HepG2 (cell line): ENCODE measurements around the gene NAGS. TPM values are rescaled to one million over a fixed set of nuclear protein-coding genes. Genes with fewer than 3 reads are reported as not detected.

Experiments
- ATAC-seq: fragments of 200-7000 bp; cut with Tn5 transposase; 3 replicates; pipeline ENCODE4 v1.9.1; 2020; ENCODE audit warnings: mild to moderate bottlenecking, moderate library complexity
- BruUV-seq: library from RNA; stranded (reverse); fragments of 400-500 nt; replicated peaks from 2 replicates; lab custom pipeline; 2021; lab: Mats Ljungman, UMichigan
- CTCF ChIA-PET: fragments of 300-600 bp; formaldehyde crosslinking; extraction: SDS; loops from one replicate; lab custom pipeline; 2021; ENCODE audit warnings: low total read pairs, inconsistent platforms, low intra/inter-chr PET ratio; lab: Yijun Ruan, JAX
- POLR2A ChIA-PET: fragments of 350-600 bp; sonication (Branson Sonifier 250); formaldehyde crosslinking; loops from one replicate; lab custom pipeline; 2020; ENCODE audit warnings: antibody characterized with exemption, inconsistent platforms; lab: Yijun Ruan, JAX
- DNase-seq: peaks from one replicate; pipeline ENCODE4 v3.0.0-alpha.2; 2015; ENCODE audit warnings: low spot score
- FAIRE-seq: peaks from 3 replicates; lab custom pipeline; 2011; peaks lifted over from hg19 to GRCh38; lab: Jason Lieb, UNC
- H2AFZ ChIP-seq: one replicate; pipeline ENCODE4 v1.6.1; 2011; ENCODE audit warnings: low read length, inconsistent platforms
- H3K27ac ChIP-seq: fragments of 300-600 bp; 3 replicates; pipeline ENCODE4 v1.8.0; 2011; ENCODE audit warnings: mixed run types, mild to moderate bottlenecking, mixed read lengths, low read length, inconsistent platforms; ENCODE audit not compliant: insufficient read depth; ENCODE audit errors: extremely low read length
- H3K27me3 ChIP-seq, 2 experiments: fragments of 200-600 bp in 1 of 2; 2 replicates in 1 of 2; 3 replicates in 1 of 2; pipeline versions ENCODE4 v1.6.0 to v1.8.0; 2011; ENCODE audit warnings: low read length in 2 of 2, mild to moderate bottlenecking in 2 of 2, moderate library complexity in 2 of 2, inconsistent platforms in 1 of 2; ENCODE audit not compliant: insufficient read depth in 2 of 2, control insufficient read depth in 1 of 2
- H3K36me3 ChIP-seq, 2 experiments: fragments of 200-600 bp in 1 of 2; replicated peaks in 1 of 2; 2 replicates in 1 of 2; 3 replicates in 1 of 2; pipeline versions ENCODE4 v1.5.1 to v1.8.0; 2011; ENCODE audit warnings: low read length in 2 of 2, inconsistent platforms in 1 of 2; ENCODE audit not compliant: insufficient read depth in 2 of 2, control insufficient read depth in 1 of 2
- H3K4me1 ChIP-seq: 2 replicates; pipeline ENCODE4 v1.5.1; 2012; ENCODE audit warnings: low read length, inconsistent platforms; ENCODE audit not compliant: insufficient read depth
- H3K4me2 ChIP-seq: 2 replicates; pipeline ENCODE4 v1.6.0; 2011; ENCODE audit warnings: low read depth, low read length, inconsistent platforms
- H3K4me3 ChIP-seq, 3 experiments: fragments of 200-600 bp in 1 of 3; sonication (generic), shearing (Covaris generic) in 1 of 3; replicated peaks in 1 of 3; 2 replicates each; pipeline ENCODE4 v1.5.1; 2011 to 2016; ENCODE audit warnings: low read length in 3 of 3, inconsistent platforms in 2 of 3, low read depth in 2 of 3, mild to moderate bottlenecking in 2 of 3, control low read depth in 1 of 3, mixed read lengths in 1 of 3; ENCODE audit not compliant: insufficient read depth in 1 of 3
- H3K79me2 ChIP-seq: one replicate; pipeline ENCODE4 v1.6.1; 2011; ENCODE audit warnings: low read length, inconsistent platforms; ENCODE audit not compliant: insufficient read depth
- H3K9ac ChIP-seq: 2 replicates; pipeline ENCODE4 v1.6.0; 2011; ENCODE audit warnings: mild to moderate bottlenecking, low read depth, low read length, inconsistent platforms; ENCODE audit not compliant: insufficient read depth
- H3K9me3 ChIP-seq: 2 replicates; pipeline ENCODE4 v1.5.1; 2012; ENCODE audit warnings: mild to moderate bottlenecking, low read length
- H4K20me1 ChIP-seq: 2 replicates; pipeline ENCODE4 v1.6.0; 2011; ENCODE audit warnings: inconsistent platforms, mild to moderate bottlenecking, low read length, moderate library complexity; ENCODE audit not compliant: insufficient read depth
- CREB1 ChIP-seq, 2 experiments: fragments of 450-650 bp in 1 of 2; IDR thresholded peaks; 2 replicates each; pipeline ENCODE4 v1.6.1; 2016 to 2017; ENCODE audit warnings: control low read depth in 1 of 2, mild to moderate bottlenecking in 1 of 2, missing compliant biosample characterization in 1 of 2, missing genetic modification characterization in 1 of 2
- ONECUT2 ChIP-seq: sonication (generic); formaldehyde crosslinking; IDR thresholded peaks from 2 replicates; pipeline ENCODE4 v1.4.0; 2020; ENCODE audit warnings: missing genetic modification reagents
- RFX5 ChIP-seq: IDR thresholded peaks from 2 replicates; pipeline ENCODE4 v1.6.1; 2011; ENCODE audit warnings: low read depth, low read length, improper control_type of control experiment
- TRIM24 ChIP-seq: sonication (generic); formaldehyde crosslinking; IDR thresholded peaks from 2 replicates; pipeline ENCODE4 v1.8.0; 2022; ENCODE audit warnings: mild to moderate bottlenecking, missing genetic modification reagents
- ZNF501 ChIP-seq: sonication (generic); formaldehyde crosslinking; IDR thresholded peaks from 2 replicates; pipeline ENCODE4 v1.5.1; 2020; ENCODE audit warnings: mild to moderate bottlenecking, moderate library complexity, missing genetic modification reagents
- ZNF512B ChIP-seq: sonication (generic); formaldehyde crosslinking; IDR thresholded peaks from 2 replicates; pipeline ENCODE4 v1.5.1; 2020; ENCODE audit warnings: missing genetic modification reagents, mild to moderate bottlenecking, borderline replicate concordance
- ZNF780A ChIP-seq: sonication (generic); formaldehyde crosslinking; IDR thresholded peaks from 2 replicates; pipeline ENCODE4 v1.8.0; 2022; ENCODE audit warnings: mild to moderate bottlenecking, missing genetic modification reagents, moderate library complexity
- ZNF883 ChIP-seq: sonication (generic); formaldehyde crosslinking; IDR thresholded peaks from 2 replicates; pipeline ENCODE4 v1.5.1; 2020; ENCODE audit warnings: mild to moderate bottlenecking, missing genetic modification reagents; ENCODE audit errors: not compliant biosample characterization
- ZZZ3 ChIP-seq: sonication (generic); formaldehyde crosslinking; IDR thresholded peaks from 2 replicates; pipeline ENCODE4 v1.4.0; 2020; ENCODE audit warnings: missing genetic modification reagents, mild to moderate bottlenecking, borderline replicate concordance
- WGBS: methylation state at CpG from one replicate; pipeline ENCODE4 v1.1.6; 2017; ENCODE audit warnings: low lambda C conversion rate; 5-methylcytosine and 5-hydroxymethylcytosine counted together
- in situ Hi-C: cut with HindIII; loops from 2 replicates; pipeline ENCODE4 v1.10.0; 2017; ENCODE audit warnings: low pct_unique_long_range_greater_than_20kb; ENCODE audit not compliant: extremely low pct_ligation_motif_present
- intact Hi-C: fragments of 100-400 bp; cut with micrococcal nuclease; formaldehyde crosslinking; loops from one replicate; pipeline ENCODE4 v1.10.0; 2022; ENCODE audit not compliant: unreplicated experiment
- polyA plus RNA-seq, 8 experiments: library from polyadenylated mRNA; depleted of rRNA in 3 of 8; stranded (reverse) in 7 of 8; unstranded in 1 of 8; fragments of >200 nt; fragmentation: Illumina TruSeq in 4 of 8; extraction: Trizol in 4 of 8; gene quantifications; 2 replicates each; pipeline versions ENCODE4 v1.2.1 to v1.2.3, GENCODE V29; 2011 to 2016; ENCODE audit warnings: low read depth in 4 of 8, missing spikeins in 1 of 8, mixed read lengths in 1 of 8; ENCODE audit not compliant: insufficient read depth in 1 of 8
- total RNA-seq, 5 experiments: library from RNA; depleted of rRNA; stranded (reverse); fragments of >200 nt; fragmentation: Illumina TruSeq; extraction: Trizol; gene quantifications; 2 replicates each; pipeline ENCODE4 v1.2.3, GENCODE V29; 2016; ENCODE audit warnings: low read depth in 1 of 5
- TF ChIP-seq, protein P1 (sequence below): sonication (generic); formaldehyde crosslinking; IDR thresholded peaks from 2 replicates; pipeline ENCODE4 v1.8.1; 2023; ENCODE audit warnings: mild to moderate bottlenecking, moderate library complexity, missing genetic modification reagents

The NAGS gene
- total and polyA plus RNA-seq, 2 of the 13 experiments (the other 11 are each of a cell fraction or from before 2014, with no cell fraction given) = 4.3 to 5.1 TPM

- DNase-seq = no peak
- in situ Hi-C loops (no loop called here), intact Hi-C loops (no loop called here)
- no peak for FAIRE-seq
- no peaks in the 10 kb centered on the region for H3K4me1 ChIP-seq
- no peak overlapping the region for H3K4me2 ChIP-seq
- no peak overlapping the region for H3K4me3 ChIP-seq
- ChIA-PET CTCF (no interaction called here), POLR2A (no interaction called here)
- H3K79me2 ChIP-seq = no peaks in the 10 kb centered on the region
- H3K27me3 ChIP-seq = no peaks in the 10 kb centered on the region
- no peak for TF ChIP-seq ZNF883 (CRISPR knock-in tag)
- TF ChIP-seq, protein P1, sequence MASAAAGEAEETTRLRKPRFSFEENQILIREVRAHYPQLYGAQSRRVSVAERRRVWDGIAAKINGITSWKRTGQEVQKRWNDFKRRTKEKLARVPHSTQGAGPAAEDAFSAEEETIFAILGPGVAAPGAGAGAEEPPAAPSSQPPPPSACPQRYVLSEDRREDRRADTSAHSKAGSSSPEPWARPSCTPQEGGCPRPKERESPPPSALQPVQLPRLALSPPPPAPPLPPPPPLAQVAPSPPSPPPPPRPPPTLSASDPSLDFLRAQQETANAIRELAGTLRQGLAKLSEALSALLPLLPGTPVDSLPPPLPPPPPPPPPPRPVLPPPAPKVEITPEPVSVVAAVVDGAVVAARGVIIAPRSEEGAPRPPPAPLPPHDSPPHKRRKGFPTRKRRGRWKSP (CRISPR knock-in tag) = no peak
- no peak for TF ChIP-seq ZZZ3
- TF ChIP-seq ZNF501 = no peak
- no peak for TF ChIP-seq ZNF780A (CRISPR knock-in tag)
- no peak for TF ChIP-seq RFX5
- no peak for TF ChIP-seq CREB1 (IDR thresholded peaks at IDR 0.05)
- no peak for TF ChIP-seq CREB1 (CRISPR knock-in tag; IDR thresholded peaks at IDR 0.05)
- no peak for TF ChIP-seq ONECUT2 (CRISPR knock-in tag)
- TF ChIP-seq TRIM24 (CRISPR knock-in tag) = no peak
- TF ChIP-seq ZNF512B (CRISPR knock-in tag) = no peak
- H3K9me3 ChIP-seq = no peaks in the 10 kb centered on the region
- no peak overlapping the region for H3K9ac ChIP-seq
- no TSS peak for BruUV-seq
- no peaks in the 10 kb centered on the region for H4K20me1 ChIP-seq
- over 99% methylated on average over 3 of the region's 3 CpGs for WGBS
- no peak overlapping the region for H2AFZ ChIP-seq
- H3K27ac ChIP-seq = no peak overlapping the region
- ATAC-seq = no peak
- H3K36me3 ChIP-seq = peaks cover 6 to 29% of the 10 kb centered on the region in 2 experiments
Measured at GRCh38 chr17:44030482-44030881, 26.1 kb downstream of the NAGS start.
